Stimulated activated CD8-positive, alpha-beta memory T cell treated with anti-CD3 and anti-CD28 coated beads, Interleukin-12 subunit alpha, Interleukin-12 subunit beta, amount 100 ng/mL, for 4 hours (primary cell): ENCODE data around the gene AMBRA1.

Source experiments
- DNase-seq: peaks from one replicate; pipeline ENCODE4 v3.0.0-alpha.2; 2020; ENCODE audit warnings: low read depth

Gene AMBRA1

DNA sequence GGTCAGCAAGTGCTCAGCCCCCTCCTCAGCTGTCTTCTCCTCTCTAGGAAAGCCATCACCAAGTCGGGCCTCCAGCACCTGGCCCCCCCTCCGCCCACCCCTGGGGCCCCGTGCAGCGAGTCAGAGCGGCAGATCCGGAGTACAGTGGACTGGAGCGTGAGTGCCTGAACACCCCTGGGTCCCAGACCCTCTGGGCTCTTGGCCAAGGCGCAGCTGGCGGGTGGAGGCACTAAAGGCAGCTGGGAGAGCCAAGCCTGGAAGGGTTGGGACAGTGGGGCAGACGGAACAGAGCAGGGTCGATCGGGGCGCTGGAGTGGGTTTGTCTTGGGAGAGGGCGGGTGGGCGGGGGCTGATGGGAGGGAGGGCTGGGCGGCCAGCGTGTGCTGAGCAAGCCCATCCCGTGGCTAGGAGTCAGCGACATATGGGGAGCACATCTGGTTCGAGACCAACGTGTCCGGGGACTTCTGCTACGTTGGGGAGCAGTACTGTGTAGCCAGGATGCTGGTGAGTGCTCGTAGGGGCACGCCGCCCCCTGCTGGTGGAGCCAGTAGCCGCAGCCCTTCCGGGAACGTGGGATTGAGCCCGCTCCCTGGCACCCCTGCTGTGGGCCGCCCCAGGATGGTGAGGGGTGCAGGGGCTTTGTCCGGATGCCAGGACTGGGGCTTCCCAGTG lies 226.4 kb downstream of the AMBRA1 start:
- peak; percentile 58 for DNase-seq

DNA sequence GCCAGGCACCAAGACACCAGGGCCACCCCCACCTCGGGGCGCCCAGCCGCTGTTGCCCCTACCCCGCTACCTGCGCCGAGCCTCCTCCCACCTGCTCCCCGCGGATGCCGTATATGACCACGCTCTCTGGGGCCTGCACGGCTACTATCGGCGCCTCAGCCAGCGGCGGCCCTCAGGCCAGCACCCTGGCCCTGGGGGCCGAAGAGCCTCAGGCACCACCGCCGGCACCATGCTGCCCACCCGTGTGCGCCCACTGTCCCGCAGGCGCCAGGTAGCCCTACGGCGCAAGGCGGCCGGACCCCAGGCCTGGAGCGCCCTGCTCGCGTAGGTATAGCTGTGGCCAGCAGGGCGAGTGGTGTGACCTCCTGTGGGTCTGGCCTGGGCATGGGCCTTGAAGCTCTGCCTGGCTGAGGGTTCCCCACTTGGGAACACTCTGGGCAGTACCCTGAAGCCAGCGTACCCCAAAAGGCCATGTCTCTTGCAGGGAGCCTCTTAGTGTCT lies 227.1 kb downstream of the AMBRA1 start:
- DNase-seq = no peak

DNA sequence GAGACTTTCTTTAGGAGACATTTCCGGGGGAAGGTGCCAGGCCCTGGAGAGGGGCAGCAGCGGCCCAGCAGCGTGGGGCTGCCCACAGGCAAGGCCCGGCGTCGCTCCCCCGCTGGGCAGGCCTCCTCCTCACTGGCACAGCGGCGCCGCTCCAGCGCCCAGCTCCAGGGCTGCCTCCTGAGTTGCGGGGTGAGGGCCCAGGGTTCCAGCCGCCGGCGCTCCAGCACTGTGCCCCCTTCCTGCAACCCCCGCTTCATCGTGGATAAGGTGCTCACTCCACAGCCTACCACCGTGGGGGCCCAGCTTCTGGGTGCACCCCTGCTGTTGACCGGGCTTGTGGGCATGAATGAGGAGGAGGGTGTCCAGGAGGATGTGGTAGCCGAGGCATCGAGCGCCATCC lies 227.6 kb downstream of the AMBRA1 start:
- no peak for DNase-seq

DNA sequence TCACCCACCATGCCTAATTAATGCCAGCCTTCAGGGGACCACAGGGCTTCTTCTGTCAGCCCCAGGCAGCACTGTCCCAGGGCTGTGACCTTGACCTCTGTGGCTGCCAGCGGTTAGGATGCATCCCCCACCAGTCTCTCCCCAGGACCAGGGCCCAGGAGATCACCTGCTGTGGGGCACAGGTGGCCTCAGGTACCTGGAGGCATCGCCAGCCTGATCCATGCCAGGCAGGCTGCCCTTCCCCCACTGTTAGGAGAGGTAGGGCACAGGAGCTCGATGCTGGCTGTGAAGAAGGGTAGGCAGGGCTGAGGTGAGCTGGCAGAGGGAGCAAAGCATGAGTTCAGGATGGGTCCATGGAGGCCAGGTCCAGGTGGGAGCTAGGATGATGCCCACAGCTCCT lies 229.0 kb downstream of the AMBRA1 start:
- no peak for DNase-seq

DNA sequence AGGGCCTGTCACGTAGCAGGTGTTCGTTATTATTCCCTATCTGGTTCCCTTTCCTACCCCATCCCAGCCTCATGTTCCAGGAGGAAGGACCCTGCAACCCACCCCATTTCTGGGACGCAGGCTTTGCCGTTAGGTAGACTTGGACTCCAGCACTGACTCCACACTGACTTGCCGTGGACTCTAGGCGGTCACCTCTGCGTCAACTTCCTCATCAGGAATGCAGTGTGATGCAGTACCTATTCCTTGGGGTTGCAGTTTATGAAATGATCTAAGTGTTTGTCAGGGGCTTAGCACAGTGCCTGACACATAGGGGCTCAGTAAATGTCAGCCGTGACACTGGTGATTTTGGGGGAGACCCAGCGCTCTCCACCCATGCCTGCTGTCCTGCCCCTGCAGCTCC lies 229.8 kb downstream of the AMBRA1 start:
- no peak for DNase-seq

DNA sequence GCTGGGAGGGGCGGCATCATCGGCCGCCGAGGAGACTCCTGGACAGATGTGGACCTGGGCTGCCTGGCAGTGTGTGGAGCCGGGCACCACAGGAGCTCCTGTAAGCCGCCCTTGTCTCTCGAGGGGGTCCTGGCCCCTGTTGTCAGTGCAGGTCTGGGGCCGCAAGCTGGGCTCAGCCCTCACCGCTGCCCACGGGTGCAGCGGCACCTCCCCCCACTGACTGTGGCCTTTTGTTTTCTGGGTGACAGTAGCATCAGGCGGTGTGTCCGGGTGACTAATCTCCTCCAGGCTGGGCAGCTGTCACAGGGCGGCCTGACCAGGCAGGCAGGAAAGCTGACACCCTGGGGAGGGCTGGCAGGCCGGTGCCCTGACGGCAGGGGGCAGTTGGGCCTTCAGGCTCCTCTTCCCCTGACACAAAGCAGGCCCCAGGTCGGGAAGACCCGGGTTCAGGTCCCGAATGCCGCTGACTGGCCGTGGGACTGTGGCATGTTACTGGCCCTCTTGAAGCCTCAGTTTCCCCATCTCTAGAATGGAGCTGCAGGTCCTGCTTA lies 230.3 kb downstream of the AMBRA1 start:
- no peak for DNase-seq

DNA sequence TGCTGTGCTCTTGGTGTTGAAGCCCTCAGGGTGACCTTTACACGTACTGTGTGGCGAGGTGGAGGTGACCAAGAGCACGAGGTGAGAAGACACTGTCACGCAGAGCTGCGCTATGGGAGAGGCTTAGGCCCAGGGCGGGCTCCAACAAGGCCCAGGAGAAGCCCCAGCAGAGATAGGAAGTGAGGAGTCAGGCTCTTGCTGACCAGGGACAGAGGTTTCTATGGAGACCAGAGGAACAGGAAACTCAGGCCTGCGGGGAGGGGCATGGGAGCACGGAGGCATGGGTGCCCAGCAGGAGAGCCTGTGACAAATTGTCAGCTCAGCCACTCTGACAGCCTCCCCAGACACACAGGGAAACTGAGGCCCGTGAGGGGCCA lies 230.8 kb downstream of the AMBRA1 start:
- DNase-seq = no peak

DNA sequence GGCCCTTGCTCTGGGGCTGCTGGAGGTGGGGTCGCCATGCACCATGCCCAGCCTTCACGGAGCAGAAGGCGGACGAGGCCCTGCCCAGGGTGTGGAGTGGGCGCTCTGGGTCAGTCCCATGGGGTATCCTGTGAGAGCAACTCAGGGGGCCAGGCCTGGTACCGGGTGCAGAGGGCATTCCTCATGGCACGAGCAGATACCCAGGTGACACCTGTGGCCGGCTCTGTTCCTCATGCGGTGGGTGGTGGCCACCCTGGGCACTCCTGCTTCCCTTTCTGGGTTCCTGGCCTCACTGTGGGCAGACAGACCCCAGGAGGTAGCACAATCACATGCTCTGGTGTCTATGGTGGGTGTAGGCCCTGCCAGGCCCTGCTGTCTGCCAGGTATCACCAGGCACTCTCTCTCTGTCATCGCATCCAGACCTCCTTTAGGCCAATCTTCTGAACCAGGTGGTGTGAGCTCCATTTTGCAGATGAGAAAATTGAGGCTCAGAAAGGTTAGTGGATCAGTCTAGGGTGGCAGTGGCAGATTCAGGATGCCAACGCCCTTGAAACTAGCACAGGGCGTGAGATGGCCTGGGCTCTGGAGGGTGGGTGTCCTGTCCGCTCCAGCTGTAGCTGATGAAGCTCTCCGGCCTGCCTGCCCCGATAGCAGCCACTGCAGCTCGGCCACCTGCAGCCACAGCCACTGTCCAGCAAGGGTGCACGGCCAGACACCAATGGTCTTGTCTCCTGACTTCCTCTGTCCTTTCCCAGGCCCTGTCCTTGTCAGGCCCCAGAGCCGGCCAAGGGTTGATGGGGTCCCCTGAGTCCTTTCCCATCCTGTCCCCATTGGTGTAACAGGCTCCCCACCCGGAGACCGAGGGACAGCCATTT lies 231.4 kb downstream of the AMBRA1 start:
- DNase-seq = no peak

DNA sequence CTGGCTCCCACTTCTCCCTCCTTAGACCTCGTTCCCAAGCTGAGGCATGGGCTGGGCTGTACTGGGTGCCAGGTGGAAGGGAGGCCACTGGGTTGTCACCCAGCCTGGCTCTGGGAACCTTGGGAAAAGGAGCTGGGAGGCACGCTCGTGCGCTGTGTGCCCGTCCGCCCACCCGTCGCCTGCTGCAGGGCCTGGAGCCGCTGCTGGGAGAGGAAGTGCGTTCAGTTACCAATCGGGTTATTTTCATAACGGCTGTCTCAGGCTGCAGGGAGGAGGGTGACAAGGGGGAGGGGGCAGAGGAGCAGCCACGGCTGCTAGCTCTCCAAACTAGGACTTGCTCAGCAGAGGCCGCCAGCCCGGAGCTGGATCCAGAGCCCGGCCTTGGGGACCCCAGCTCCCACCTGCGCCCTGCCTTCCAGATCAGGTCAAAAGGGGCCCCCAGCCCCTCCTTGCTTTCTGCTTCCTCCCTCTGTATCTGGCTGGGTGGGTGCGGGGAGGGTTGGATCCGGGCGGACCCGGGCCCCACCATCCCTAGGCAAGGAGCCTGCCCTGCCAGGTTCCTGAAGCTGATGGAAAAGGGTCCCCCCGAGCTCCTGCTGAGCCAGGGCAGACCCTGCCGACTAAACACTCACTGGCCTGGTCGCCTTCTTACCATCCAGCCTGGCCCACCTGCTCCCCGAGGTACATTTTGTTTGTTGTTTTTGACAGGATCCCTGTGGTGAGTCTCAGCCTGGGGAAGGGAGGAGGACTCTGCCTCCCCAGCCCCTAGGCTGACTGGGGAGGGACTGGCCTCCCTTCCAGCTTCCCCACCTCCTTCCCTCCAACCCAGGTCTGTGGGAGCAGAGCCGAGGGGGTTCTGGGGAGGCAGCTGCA lies 232.3 kb downstream of the AMBRA1 start:
- DNase-seq = peak; percentile 40

DNA sequence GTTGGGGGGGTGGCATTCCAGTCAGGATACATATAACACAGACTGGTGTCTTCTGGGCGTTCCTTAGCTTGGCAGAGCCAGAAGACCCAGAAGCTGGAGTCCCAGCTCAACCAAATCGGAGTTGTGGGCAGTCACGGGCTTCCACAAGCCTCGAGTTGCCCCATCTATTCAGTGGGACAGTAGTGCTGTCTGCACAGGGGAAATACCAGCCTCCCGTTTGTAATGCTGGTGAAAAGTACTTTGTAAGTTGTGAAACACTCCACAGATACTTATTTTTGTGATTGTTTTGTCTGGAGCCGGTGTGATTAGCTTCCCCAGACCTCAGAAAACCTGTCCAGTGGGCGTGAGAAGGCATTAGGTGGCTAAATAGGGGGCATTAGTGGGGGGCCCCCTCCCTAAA lies 232.9 kb downstream of the AMBRA1 start:
- DNase-seq = no peak

DNA sequence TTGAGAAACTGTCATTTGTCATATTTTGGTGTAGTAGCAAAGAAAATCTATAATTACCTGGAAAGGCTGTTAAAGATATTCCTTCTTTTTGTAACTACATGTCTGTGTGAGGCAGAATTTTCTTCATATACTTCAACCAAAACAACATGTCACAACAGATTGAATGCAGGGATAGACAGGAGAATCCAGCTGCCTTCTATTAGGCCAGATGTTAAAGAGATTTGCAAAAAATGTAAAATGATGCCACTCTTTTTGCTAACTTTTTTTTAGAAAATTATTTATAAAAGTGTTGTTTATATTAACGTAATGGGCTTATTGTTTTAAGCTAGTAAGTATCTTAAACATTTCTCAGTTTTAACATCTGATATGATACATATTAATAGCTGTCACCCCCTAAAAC lies 233.9 kb downstream of the AMBRA1 start:
- no peak for DNase-seq

DNA sequence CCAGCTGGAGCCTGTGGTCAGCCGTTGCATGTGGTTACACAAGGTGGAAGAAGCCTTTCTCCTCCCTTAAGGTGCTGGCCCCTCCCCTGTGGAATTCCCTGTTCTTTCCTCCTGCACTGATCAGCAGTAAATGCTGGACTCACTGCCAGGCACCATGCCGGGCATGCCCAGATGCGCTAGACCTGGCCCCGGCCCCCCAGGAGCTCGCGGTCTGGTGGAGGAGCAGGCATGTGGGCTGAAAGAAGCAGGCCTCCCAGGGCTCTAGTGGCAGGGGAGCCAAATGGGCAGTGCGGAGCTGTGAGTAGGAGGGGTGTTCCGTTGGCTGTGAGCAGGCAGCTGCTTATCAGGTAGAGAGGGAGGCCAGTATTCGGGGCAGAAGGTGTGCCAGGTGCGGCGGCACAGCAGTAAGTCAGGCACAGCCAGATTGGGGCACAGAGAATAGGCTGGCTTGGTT lies 236.3 kb downstream of the AMBRA1 start:
- DNase-seq = no peak

DNA sequence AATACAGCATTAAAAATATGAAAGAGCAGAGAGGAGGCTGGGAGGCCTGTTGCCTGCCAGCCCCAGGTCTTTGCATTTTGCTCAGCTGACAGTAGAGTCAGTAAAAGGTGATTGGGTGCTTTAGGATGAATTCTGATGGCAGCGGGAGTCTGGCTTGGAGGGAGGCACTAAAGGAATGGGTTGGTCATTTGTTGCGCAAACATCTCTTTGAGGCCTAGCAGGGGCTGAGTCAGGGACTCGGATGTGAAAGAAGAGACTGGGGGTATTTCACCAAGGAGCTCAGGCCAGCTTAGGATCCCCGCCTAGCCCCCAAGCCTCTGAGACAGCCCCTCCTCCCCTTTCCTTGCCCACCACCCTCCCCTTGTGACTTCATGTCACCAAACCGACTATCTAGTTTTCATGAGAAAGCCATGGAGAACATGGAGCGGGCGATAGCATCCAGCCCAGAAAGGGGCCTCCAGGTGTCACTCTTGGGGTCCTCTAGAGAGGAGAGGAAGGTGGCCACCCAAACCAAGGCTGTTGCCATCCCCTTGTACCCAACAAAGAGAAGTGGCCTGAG lies 236.8 kb downstream of the AMBRA1 start:
- DNase-seq = no peak

DNA sequence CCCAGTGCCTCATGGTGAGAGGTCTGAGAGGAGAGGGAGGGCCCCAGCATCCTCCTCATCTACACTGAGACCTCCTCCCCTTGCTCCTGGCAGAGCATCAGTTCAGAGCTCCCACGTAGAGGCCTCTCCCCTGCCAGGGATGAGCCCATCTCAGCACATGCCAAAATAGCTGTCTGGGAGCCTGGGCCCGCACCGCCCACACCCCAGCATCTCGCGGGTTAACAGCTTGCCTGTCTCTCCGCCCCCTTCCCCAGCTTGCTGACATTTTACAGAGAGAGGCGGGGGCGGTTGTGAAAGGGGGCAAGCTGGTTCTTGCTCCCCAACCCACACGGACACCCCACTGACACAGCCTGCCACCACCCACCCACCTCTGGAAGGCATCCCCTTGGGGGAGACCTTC lies 240.1 kb downstream of the AMBRA1 start:
- peak; percentile 64 for DNase-seq

DNA sequence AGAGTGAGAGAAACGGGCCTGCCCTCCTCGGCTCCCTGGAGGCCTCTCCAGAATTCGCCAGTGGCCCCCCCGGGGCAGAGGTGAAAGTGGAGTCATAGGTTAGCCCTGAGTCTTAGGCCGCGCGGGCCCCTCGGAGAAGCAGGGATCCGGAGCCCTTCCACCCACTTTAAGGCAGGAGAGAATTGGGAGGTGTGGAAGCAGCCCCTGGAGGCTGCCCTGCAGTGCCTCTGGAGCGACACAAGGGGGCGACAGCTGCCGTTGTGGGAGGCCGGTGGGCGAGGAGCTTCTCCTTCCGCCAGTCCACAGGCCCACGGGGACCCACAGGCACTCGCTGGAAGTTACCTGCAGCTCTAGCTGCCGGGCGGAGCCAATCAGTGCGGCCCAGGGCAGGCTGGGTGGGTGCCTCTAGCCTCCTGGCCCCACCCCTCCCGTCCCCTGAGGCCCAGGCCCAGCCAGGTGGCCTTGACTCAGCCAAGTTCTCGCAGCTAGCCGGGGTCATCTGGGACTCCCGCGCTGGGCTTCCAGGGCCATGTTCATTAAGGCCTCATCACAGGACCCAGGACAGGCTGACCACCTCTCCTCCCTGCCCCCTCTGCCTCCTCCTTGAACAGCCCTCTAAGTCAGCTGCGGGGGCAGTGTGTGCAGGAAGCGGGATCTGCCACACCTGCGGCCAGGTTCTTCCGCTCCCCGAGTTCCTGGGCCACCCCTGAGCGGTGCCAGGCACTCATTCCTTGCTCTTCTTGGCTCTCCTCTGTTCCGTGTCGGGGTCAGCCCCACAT lies 241.6 kb downstream of the AMBRA1 start:
- DNase-seq = peak; percentile 53

DNA sequence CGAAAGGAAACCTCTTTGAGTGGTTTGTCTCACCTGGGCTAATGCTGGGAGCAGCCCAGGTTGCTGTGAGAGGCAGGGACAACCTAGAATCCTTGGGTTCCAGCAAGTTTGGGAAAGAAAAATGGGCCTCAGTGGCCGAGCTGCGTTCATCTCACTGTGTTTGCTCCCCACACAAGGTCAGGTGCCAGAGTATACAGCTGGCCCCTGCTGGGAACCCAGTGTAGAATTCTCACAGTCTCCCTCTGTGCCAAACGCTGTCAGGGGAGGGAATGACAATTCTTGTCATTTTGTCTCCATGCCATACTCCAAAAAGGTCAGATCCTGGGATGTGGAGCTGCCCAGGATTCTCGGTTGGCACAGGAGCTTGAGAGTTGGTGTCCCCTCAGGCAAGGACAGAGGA lies 242.2 kb downstream of the AMBRA1 start:
- DNase-seq = no peak

DNA sequence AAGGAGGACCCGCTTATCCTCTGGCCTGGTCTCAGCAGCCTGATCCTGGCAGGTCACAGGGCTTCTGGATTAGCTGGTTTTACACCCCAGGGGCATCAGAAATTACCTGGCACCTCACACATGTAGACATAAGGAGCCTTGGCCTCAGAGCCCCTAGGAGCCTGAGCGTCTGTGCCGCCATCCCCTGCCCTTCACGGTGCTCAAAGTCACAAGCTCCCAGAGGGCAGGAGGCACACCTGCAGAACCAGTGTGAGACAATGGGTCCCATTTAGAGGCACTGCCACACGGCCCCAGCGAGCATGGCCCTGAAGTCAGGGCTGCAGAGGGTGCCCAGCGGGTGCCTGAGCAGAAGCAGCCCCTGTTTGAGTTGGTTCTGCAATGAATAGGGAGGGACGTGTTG lies 242.7 kb downstream of the AMBRA1 start:
- DNase-seq = no peak

DNA sequence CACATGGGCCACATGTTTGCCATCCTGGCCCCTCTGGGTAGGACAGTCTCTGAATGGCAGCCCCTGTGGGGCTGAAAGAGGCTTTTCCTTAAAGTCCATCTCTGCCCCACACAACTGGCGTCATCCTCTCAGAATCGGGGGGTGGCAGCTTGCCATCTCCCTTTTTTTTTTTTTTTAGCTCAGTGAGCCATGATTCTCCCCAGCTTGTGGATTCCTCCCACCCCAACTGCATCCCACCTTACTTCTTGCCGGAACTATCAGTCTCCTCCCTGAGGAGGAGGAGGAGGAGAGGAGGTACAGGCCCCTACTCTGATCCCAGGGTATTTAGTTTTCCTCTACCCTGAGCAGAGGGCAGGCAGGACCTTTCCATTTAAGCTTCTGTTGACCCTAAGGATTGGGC lies 243.1 kb downstream of the AMBRA1 start:
- no peak for DNase-seq

DNA sequence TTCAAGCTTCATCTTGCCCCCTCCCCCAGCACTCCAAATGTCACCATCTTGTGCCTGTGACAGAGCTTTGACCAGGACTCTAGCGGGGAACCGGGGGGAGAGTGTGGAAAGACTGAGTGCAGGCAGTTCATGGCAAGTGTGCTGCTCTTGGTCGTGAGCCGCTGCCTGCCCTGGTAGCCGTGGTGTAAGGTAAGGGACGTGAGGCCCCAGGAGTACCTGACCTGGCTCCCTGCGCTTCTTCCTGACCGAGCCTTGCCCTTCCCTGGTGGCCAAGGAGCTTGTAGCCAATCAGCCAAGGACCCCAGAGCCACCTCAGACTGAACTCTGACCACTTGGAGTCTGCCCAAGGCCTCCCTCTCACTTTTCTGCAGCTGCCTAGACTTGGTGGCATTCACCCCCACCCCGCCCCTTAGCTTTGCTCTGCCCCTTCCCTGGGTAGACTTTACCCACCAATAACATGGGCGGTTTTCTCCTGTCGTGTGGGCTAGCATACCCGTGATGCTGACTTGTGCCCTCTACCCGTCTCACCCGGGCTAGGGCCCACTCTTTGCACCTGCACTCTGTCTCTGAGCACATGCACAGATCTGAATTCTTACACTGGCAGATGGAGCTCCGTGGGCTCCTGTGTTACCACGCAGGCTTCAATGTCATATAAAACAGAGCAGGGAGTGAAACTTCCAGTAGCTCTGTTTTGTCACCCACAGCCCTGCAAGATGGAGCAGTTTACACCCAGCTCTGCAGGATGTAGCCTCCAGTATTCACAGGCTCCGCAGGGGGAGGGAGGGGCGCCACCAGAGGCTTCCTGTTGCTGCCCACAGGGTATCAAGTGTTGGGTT lies 245.0 kb downstream of the AMBRA1 start:
- peak; percentile 57 for DNase-seq
